K562 (cell line): ENCODE data around the gene SHISA2. TPM values are rescaled to one million over a fixed set of nuclear protein-coding genes. Genes with fewer than 3 reads are reported as not detected.

ENCODE experiments used
- ATAC-seq: fragments of 200-7000 bp; cut with Tn5 transposase; 3 replicates; pipeline ENCODE4 v1.9.1; 2020; ENCODE audit warnings: moderate library complexity
- BruUV-seq: library from RNA; stranded (reverse); fragments of 400-500 nt; replicated peaks from 2 replicates; lab custom pipeline; 2021; lab: Mats Ljungman, UMichigan
- CTCF ChIA-PET: fragments of 300-600 bp; formaldehyde crosslinking; extraction: SDS; loops from one replicate; lab custom pipeline; 2021; ENCODE audit warnings: low intra/inter-chr PET ratio; lab: Yijun Ruan, JAX
- POLR2A ChIA-PET: fragments of 300-600, 350-650 bp; sonication (Branson Sonifier 250); formaldehyde crosslinking; extraction: SDS; loops from one replicate; lab custom pipeline; 2021; ENCODE audit warnings: antibody characterized with exemption, inconsistent platforms; lab: Yijun Ruan, JAX
- DNase-seq, 4 experiments: peaks; one replicate each; pipeline versions ENCODE4 v3.0.0 to v3.0.0-alpha.2; 2011 to 2018; ENCODE audit warnings: low spot score in 3 of 4, mixed read lengths in 3 of 4; ENCODE audit errors: extremely low read depth in 1 of 4
- FAIRE-seq: peaks from 2 replicates; lab custom pipeline; 2011; peaks lifted over from hg19 to GRCh38; lab: Jason Lieb, UNC
- H2AFZ ChIP-seq: 2 replicates; pipeline ENCODE4 v1.6.0; 2011; ENCODE audit warnings: low read depth, low read length, control low read depth, inconsistent platforms
- H3K27ac ChIP-seq: fragments of 200-600 bp; 3 replicates; pipeline ENCODE4 v1.8.0; 2011; ENCODE audit warnings: low read depth, mild to moderate bottlenecking, control low read depth, inconsistent platforms, low read length, moderate library complexity, mixed read lengths; ENCODE audit errors: extremely low read depth
- H3K27me3 ChIP-seq, 2 experiments: fragments of 300-600 bp in 1 of 2; 2 replicates in 1 of 2; 3 replicates in 1 of 2; pipeline versions ENCODE4 v1.6.0 to v1.8.0; 2011; ENCODE audit warnings: inconsistent platforms in 2 of 2, low read length in 2 of 2, mild to moderate bottlenecking in 1 of 2, mixed read lengths in 1 of 2, moderate library complexity in 1 of 2; ENCODE audit not compliant: control insufficient read depth in 2 of 2, insufficient read depth in 2 of 2
- H3K36me3 ChIP-seq: fragments of 300-600 bp; 3 replicates; pipeline ENCODE4 v1.8.0; 2011; ENCODE audit warnings: mild to moderate bottlenecking, low read length, inconsistent platforms; ENCODE audit not compliant: control insufficient read depth, insufficient read depth
- H3K4me1 ChIP-seq, 2 experiments: fragments of 200-600 bp in 1 of 2; replicated peaks in 1 of 2; 2 replicates in 1 of 2; 3 replicates in 1 of 2; pipeline versions ENCODE4 v1.5.1 to v1.8.0; 2011; ENCODE audit warnings: inconsistent platforms in 2 of 2, low read length in 2 of 2, mild to moderate bottlenecking in 1 of 2, mixed read lengths in 1 of 2, moderate library complexity in 1 of 2; ENCODE audit not compliant: control insufficient read depth in 2 of 2, insufficient read depth in 2 of 2
- H3K4me2 ChIP-seq: 2 replicates; pipeline ENCODE4 v1.6.1; 2011; ENCODE audit warnings: low read length, control low read depth, inconsistent platforms, mixed read lengths; ENCODE audit not compliant: insufficient read depth
- H3K4me3 ChIP-seq: fragments of 200-600 bp; sonication (generic), shearing (Covaris generic); 2 replicates; pipeline ENCODE4 v1.5.1; 2016; ENCODE audit warnings: control low read depth, inconsistent platforms
- H3K79me2 ChIP-seq: fragments of 200-600 bp; 3 replicates; pipeline ENCODE4 v1.8.0; 2011; ENCODE audit warnings: low read length, inconsistent platforms; ENCODE audit not compliant: control insufficient read depth, insufficient read depth
- H3K9ac ChIP-seq, 2 experiments: 2 replicates each; pipeline versions ENCODE4 v1.6.0 to v1.6.1; 2011; ENCODE audit warnings: low read depth in 2 of 2, low read length in 2 of 2, control low read depth in 1 of 2, inconsistent platforms in 1 of 2, mild to moderate bottlenecking in 1 of 2, mixed read lengths in 1 of 2; ENCODE audit not compliant: insufficient read depth in 1 of 2
- H3K9me1 ChIP-seq: one replicate; pipeline ENCODE4 v1.6.0; 2011; ENCODE audit warnings: inconsistent platforms, mild to moderate bottlenecking, low read length, moderate library complexity; ENCODE audit not compliant: control insufficient read depth, insufficient read depth
- H3K9me3 ChIP-seq: replicated peaks from 2 replicates; pipeline ENCODE4 v1.5.1; 2011; ENCODE audit warnings: low read depth, low read length, inconsistent platforms; ENCODE audit not compliant: control insufficient read depth, insufficient read depth
- H4K20me1 ChIP-seq: replicated peaks from 2 replicates; pipeline ENCODE4 v1.6.1; 2011; ENCODE audit warnings: low read length, inconsistent platforms, mixed read lengths; ENCODE audit not compliant: control insufficient read depth, insufficient read depth
- CC2D1A ChIP-seq: fragments of 450-650 bp; IDR thresholded peaks from 2 replicates; pipeline ENCODE4 v1.6.1; 2017; ENCODE audit warnings: mild to moderate bottlenecking
- CREB1 ChIP-seq, 2 experiments: sonication (generic) in 1 of 2; formaldehyde crosslinking in 1 of 2; IDR thresholded peaks; 2 replicates each; pipeline versions ENCODE4 v1.6.1 to v1.8.0; 2012 to 2022; ENCODE audit warnings: inconsistent platforms in 1 of 2, mild to moderate bottlenecking in 1 of 2, missing genetic modification reagents in 1 of 2, moderate library complexity in 1 of 2
- FOXP1 ChIP-seq: sonication (generic); formaldehyde crosslinking; IDR thresholded peaks from 2 replicates; pipeline ENCODE4 v1.8.0; 2022; ENCODE audit warnings: mild to moderate bottlenecking, missing genetic modification reagents
- PTBP1 ChIP-seq: fragments of 200-400 bp; formaldehyde crosslinking; IDR thresholded peaks from 2 replicates; pipeline ENCODE4 v1.6.1; 2017; ENCODE audit warnings: low read depth, low read length
- RCOR1 ChIP-seq, 2 experiments: IDR thresholded peaks; 2 replicates each; pipeline ENCODE4 v1.6.1; 2012; ENCODE audit warnings: low read depth in 2 of 2, low read length in 2 of 2, borderline replicate concordance in 1 of 2, improper control_type of control experiment in 1 of 2
- TEAD2 ChIP-seq: fragments of 450-650 bp; IDR thresholded peaks from 2 replicates; pipeline ENCODE4 v1.6.1; 2016; ENCODE audit warnings: missing genetic modification characterization, control low read depth, missing compliant biosample characterization
- ZNF165 ChIP-seq: fragments of 250-450 bp; sonication (Bioruptor Pico); IDR thresholded peaks from 2 replicates; pipeline ENCODE4 v1.4.0; 2020; ENCODE audit warnings: borderline replicate concordance
- ZNF274 ChIP-seq: IDR thresholded peaks from 2 replicates; pipeline ENCODE4 v1.6.1; 2011; ENCODE audit warnings: low read depth, mild to moderate bottlenecking, low read length, moderate library complexity, borderline replicate concordance
- ZNF282 ChIP-seq: sonication (generic); formaldehyde crosslinking; IDR thresholded peaks from 2 replicates; pipeline ENCODE4 v1.8.1; 2023; ENCODE audit warnings: missing genetic modification reagents
- ZNF707 ChIP-seq: fragments of 250-450 bp; sonication (Bioruptor Pico); conservative IDR thresholded peaks from 2 replicates; pipeline ENCODE4 v1.8.0; 2022; ENCODE audit warnings: inconsistent platforms, mild to moderate bottlenecking, moderate library complexity
- WGBS: fragments of 100-300 bp; shearing (Covaris generic); methylation state at CpG from one replicate; pipeline ENCODE4 v1.1.6; 2016; ENCODE audit warnings: low coverage, mixed read lengths; ENCODE audit not compliant: insufficient coverage; ENCODE audit errors: missing lambda C conversion rate; 5-methylcytosine and 5-hydroxymethylcytosine counted together
- in situ Hi-C: fragments of 300-500 bp; cut with MboI; formaldehyde crosslinking; loops from 4 replicates; pipeline ENCODE4 v1.15.0; 2018; ENCODE audit warnings: inconsistent platforms, mixed read lengths
- intact Hi-C: fragments of 100-400 bp; cut with micrococcal nuclease; formaldehyde crosslinking; loops from 2 replicates; pipeline ENCODE4 v1.14.2; 2022
- polyA plus RNA-seq, 8 experiments: library from polyadenylated mRNA; depleted of rRNA in 4 of 8; stranded (reverse) in 5 of 8; unstranded in 3 of 8; fragments of >200 nt; fragmentation: Nextera tagmentation in 2 of 8; fragmentation: Illumina TruSeq in 1 of 8; extraction: Ambion mirVana in 2 of 8; extraction: Trizol in 1 of 8; gene quantifications; 2 replicates each; pipeline versions ENCODE4 v1.2.1 to v1.2.3, GENCODE V29; 2011 to 2014; ENCODE audit warnings: inconsistent platforms in 1 of 8, missing spikeins in 1 of 8
- total RNA-seq, 7 experiments: library from RNA; depleted of rRNA in 6 of 7; stranded (reverse); fragments of >200 nt in 6 of 7; fragmentation: Illumina TruSeq in 2 of 7; extraction: Trizol in 2 of 7; gene quantifications; 2 replicates each; pipeline versions ENCODE4 v1.2.1 to v1.2.3, GENCODE V29; 2011 to 2021; ENCODE audit warnings: low replicate concordance in 1 of 7
- TF ChIP-seq, protein P1 (sequence below): fragments of 200-800 bp; sonication (Bioruptor generic); IDR thresholded peaks from 2 replicates; pipeline ENCODE4 v1.6.1; 2017; ENCODE audit warnings: missing genetic modification characterization, missing compliant biosample characterization
- TF ChIP-seq, protein P2 (sequence below): fragments of 450-650 bp; IDR thresholded peaks from 2 replicates; pipeline ENCODE4 v1.6.1; 2016
- TF ChIP-seq, protein P3 (sequence below): fragments of 250-450 bp; sonication (Bioruptor Pico); IDR thresholded peaks from 2 replicates; pipeline ENCODE4 v1.5.0; 2021; ENCODE audit warnings: mild to moderate bottlenecking, borderline replicate concordance
- TF ChIP-seq, protein P4 (sequence below): fragments of 250-450 bp; sonication (Bioruptor Pico); IDR thresholded peaks from 2 replicates; pipeline ENCODE4 v1.5.0; 2020; ENCODE audit warnings: mild to moderate bottlenecking, borderline replicate concordance

SHISA2 gene
- total and polyA plus RNA-seq, 9 of the 15 experiments (the other 6 are each of a cell fraction or from before 2014, with no cell fraction given) = not detected

DNA sequence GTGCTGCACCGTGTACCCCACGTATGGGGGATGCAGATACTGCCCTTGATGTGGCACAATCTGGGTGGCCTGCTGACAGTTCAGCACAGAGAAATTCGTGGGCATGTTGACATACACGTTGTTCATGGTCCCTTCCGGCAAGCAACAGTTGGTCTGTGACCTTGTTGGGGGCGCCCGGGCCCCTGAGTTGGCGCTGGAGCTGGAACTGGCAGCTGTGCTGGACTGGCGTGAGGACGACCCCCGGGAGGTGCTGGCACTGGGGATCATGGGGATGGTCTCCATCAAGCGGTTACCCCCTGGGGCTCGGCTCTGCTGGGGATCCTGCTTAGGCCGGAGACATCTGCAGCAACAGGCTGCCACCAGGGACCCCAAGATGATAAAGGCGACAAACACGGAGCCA lies 5.2 kb downstream of the SHISA2 start:
- in situ Hi-C loops (no loop called here), intact Hi-C loops (no loop called here)
- 0% methylated on average over 7 of the region's 16 CpGs for WGBS
- H3K27ac ChIP-seq = no peak overlapping the region
- no peaks in the 10 kb centered on the region; a peak in 1 of 5 replicates for H3K4me1 ChIP-seq
- no peak overlapping the region for H3K4me3 ChIP-seq
- no peaks in the 10 kb centered on the region for H4K20me1 ChIP-seq
- H3K4me2 ChIP-seq = no peak overlapping the region
- no peaks in the 10 kb centered on the region for H3K9me3 ChIP-seq
- H3K79me2 ChIP-seq = no peaks in the 10 kb centered on the region
- H3K36me3 ChIP-seq = no peaks in the 10 kb centered on the region
- ChIA-PET CTCF (no interaction called here), POLR2A (no interaction called here)
- H2AFZ ChIP-seq = no peak overlapping the region
- no peak for FAIRE-seq
- no TSS peak for BruUV-seq
- H3K27me3 ChIP-seq = peaks cover 0 to 23% of the 10 kb centered on the region in 2 experiments; a peak in 2 of 5 replicates
- no peak for DNase-seq
- H3K9ac ChIP-seq = no peak overlapping the region
- no peak for ATAC-seq
- H3K9me1 ChIP-seq = no peaks in the 10 kb centered on the region
- no peak for TF ChIP-seq RCOR1 (IDR thresholded peaks at IDR 0.05; ENCODE audit: borderline replicate concordance in 1 of 2, low read depth in 2 of 2, low read length in 2 of 2)
- no peak for TF ChIP-seq CREB1 (IDR thresholded peaks at IDR 0.05)
- TF ChIP-seq CREB1 (CRISPR knock-in tag; IDR thresholded peaks at IDR 0.05) = no peak
- TF ChIP-seq, protein P1, sequence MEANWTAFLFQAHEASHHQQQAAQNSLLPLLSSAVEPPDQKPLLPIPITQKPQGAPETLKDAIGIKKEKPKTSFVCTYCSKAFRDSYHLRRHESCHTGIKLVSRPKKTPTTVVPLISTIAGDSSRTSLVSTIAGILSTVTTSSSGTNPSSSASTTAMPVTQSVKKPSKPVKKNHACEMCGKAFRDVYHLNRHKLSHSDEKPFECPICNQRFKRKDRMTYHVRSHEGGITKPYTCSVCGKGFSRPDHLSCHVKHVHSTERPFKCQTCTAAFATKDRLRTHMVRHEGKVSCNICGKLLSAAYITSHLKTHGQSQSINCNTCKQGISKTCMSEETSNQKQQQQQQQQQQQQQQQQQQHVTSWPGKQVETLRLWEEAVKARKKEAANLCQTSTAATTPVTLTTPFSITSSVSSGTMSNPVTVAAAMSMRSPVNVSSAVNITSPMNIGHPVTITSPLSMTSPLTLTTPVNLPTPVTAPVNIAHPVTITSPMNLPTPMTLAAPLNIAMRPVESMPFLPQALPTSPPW = no peak
- TF ChIP-seq, protein P2, sequence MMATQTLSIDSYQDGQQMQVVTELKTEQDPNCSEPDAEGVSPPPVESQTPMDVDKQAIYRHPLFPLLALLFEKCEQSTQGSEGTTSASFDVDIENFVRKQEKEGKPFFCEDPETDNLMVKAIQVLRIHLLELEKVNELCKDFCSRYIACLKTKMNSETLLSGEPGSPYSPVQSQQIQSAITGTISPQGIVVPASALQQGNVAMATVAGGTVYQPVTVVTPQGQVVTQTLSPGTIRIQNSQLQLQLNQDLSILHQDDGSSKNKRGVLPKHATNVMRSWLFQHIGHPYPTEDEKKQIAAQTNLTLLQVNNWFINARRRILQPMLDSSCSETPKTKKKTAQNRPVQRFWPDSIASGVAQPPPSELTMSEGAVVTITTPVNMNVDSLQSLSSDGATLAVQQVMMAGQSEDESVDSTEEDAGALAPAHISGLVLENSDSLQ = no peak
- TF ChIP-seq PTBP1 = no peak
- no peak for TF ChIP-seq ZNF274
- no peak for TF ChIP-seq ZNF282
- no peak for TF ChIP-seq TEAD2 (tag)
- TF ChIP-seq, protein P3, sequence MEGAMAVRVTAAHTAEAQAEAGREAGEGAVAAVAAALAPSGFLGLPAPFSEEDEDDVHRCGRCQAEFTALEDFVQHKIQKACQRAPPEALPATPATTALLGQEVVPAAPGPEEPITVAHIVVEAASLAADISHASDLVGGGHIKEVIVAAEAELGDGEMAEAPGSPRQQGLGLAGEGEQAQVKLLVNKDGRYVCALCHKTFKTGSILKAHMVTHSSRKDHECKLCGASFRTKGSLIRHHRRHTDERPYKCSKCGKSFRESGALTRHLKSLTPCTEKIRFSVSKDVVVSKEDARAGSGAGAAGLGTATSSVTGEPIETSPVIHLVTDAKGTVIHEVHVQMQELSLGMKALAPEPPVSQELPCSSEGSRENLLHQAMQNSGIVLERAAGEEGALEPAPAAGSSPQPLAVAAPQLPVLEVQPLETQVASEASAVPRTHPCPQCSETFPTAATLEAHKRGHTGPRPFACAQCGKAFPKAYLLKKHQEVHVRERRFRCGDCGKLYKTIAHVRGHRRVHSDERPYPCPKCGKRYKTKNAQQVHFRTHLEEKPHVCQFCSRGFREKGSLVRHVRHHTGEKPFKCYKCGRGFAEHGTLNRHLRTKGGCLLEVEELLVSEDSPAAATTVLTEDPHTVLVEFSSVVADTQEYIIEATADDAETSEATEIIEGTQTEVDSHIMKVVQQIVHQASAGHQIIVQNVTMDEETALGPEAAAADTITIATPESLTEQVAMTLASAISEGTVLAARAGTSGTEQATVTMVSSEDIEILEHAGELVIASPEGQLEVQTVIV (CRISPR knock-in tag) = no peak
- TF ChIP-seq CC2D1A = no peak
- no peak for TF ChIP-seq ZNF165 (CRISPR knock-in tag)
- TF ChIP-seq ZNF707 = no peak
- TF ChIP-seq, protein P4, sequence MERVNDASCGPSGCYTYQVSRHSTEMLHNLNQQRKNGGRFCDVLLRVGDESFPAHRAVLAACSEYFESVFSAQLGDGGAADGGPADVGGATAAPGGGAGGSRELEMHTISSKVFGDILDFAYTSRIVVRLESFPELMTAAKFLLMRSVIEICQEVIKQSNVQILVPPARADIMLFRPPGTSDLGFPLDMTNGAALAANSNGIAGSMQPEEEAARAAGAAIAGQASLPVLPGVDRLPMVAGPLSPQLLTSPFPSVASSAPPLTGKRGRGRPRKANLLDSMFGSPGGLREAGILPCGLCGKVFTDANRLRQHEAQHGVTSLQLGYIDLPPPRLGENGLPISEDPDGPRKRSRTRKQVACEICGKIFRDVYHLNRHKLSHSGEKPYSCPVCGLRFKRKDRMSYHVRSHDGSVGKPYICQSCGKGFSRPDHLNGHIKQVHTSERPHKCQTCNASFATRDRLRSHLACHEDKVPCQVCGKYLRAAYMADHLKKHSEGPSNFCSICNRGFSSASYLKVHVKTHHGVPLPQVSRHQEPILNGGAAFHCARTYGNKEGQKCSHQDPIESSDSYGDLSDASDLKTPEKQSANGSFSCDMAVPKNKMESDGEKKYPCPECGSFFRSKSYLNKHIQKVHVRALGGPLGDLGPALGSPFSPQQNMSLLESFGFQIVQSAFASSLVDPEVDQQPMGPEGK = no peak
- no peak for TF ChIP-seq FOXP1 (CRISPR knock-in tag)
